ENCODE results near the gene INVS.

DNA sequence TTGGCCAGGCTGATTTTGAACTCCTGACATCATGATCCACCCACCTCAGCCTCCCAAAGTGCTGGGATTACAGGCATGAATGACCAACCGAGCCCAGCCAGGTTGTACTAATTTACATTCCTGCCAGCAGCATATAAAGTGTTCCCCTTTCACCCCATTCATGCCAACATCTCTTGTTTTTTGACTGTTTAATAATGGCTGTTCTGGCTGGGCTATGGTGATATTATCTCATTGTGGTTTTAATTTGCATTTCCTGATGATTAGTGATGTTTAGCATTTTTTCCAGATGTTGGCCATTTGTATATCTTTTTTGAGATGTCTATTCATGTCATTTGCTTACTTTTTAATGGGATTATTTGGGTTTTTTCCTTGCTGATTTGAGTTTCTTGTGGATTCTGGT, 87.3 kb downstream of the INVS start:
- TF ChIP-seq, protein P1, sequence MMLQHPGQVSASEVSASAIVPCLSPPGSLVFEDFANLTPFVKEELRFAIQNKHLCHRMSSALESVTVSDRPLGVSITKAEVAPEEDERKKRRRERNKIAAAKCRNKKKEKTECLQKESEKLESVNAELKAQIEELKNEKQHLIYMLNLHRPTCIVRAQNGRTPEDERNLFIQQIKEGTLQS (IDR thresholded peaks at IDR 0.05), result no peak
- TF ChIP-seq HNF4G (IDR thresholded peaks at IDR 0.05), result no peak
- TF ChIP-seq, protein P2, sequence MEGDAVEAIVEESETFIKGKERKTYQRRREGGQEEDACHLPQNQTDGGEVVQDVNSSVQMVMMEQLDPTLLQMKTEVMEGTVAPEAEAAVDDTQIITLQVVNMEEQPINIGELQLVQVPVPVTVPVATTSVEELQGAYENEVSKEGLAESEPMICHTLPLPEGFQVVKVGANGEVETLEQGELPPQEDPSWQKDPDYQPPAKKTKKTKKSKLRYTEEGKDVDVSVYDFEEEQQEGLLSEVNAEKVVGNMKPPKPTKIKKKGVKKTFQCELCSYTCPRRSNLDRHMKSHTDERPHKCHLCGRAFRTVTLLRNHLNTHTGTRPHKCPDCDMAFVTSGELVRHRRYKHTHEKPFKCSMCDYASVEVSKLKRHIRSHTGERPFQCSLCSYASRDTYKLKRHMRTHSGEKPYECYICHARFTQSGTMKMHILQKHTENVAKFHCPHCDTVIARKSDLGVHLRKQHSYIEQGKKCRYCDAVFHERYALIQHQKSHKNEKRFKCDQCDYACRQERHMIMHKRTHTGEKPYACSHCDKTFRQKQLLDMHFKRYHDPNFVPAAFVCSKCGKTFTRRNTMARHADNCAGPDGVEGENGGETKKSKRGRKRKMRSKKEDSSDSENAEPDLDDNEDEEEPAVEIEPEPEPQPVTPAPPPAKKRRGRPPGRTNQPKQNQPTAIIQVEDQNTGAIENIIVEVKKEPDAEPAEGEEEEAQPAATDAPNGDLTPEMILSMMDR (IDR thresholded peaks at IDR 0.05; ENCODE audit: low read depth, low read length, missing input control), result no peak
- TF ChIP-seq EGR1 (IDR thresholded peaks at IDR 0.05; ENCODE audit: low read depth in 2 of 2), result no peak
- no peak for TF ChIP-seq TAF1 (conservative IDR thresholded peaks at IDR 0.05)

Measured in liver (tissue), 3 donors.